GM21723 (cell line): ENCODE data around the gene FCF1.

Experiments used
- ATAC-seq: cut with Tn5 transposase; IDR thresholded peaks from one replicate; pipeline ENCODE4 v1.9.1; 2021; ENCODE audit warnings: mild to moderate bottlenecking, moderate library complexity; ENCODE audit not compliant: unreplicated experiment

The FCF1 gene

DNA sequence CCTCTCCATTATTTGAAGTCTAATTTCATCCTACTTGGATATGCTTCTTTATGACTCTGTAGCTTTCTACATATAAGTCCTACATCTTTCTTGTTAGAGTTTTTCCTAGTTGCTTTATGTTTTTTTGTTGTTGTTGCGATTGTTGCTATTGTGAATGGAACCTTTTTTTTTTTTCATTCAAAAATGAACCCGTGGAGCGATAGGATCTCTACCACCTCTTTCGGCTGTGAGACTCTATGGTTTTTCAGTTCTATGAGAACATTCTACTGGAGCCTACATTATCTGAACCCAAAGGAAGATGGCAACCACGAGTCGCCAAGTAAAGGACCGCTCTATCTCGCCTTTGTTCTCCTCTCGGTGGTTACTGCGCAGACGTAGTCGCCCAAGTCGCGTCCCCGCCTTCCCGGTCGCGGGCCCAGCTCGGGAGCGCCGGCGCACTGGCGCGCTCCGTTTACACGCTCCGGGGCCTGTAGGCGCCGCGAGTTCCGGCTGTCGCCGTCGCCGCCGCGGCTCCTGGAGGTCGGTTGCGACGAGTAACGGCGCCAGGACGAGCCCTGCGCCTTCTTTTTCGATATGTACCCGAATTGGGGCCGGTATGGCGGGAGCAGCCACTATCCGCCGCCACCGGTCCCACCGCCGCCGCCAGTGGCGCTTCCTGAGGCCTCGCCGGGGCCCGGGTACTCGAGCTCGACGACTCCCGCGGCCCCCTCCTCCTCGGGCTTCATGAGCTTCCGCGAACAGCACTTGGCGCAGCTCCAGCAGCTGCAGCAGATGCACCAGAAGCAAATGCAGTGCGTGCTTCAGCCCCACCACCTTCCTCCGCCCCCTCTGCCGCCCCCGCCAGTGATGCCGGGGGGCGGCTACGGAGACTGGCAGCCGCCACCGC lies 50.2 kb downstream of the FCF1 start, which contains the start of gene YLPM1:
Gene YLPM1 (plus strand): TSS at position 400 of the 886 bp plus-strand sequence. CDS start 174 bp downstream, at position 574.
- ATAC-seq: peak; percentile 91

DNA sequence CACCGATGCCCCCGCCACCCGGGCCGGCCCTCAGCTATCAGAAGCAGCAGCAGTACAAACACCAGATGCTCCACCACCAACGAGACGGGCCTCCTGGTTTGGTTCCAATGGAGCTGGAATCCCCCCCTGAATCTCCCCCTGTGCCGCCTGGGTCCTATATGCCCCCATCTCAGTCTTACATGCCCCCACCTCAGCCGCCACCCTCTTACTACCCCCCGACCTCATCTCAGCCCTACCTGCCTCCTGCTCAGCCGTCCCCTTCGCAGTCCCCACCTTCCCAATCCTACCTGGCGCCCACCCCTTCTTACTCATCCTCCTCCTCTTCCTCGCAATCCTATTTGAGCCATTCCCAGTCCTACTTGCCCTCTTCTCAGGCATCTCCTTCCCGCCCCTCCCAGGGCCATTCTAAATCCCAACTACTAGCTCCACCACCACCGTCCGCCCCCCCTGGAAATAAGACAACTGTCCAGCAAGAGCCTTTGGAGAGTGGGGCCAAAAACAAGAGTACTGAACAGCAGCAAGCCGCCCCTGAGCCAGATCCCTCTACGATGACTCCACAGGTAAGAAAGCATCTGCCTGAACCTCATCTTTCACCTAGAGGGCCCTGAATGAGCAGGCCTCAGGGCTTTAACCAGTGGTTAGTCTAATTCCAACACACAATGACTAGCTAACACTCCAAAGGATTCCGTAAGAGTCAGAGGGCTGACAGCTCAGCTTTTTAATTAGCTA lies 51.0 kb downstream of the FCF1 start:
- no peak for ATAC-seq

DNA sequence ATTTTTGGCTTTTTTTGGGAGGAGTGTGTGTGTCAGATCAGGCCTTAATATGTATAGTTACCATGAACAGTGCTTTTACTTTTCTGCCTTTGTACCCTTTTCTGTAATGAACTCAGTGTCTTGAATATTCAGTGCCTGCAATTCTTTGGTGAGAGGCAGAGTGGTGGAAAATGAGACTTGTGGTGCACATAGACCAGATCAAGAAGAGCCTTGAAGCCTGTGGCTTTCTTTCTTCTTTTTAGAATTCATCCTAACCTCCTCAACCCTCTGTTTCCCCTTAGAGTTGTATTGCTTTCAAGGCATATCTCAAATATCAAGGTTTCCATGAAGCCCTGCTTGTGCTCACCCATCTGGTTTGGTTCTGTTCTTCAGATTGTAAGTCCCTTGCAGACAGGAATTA lies 52.8 kb downstream of the FCF1 start:
- no peak for ATAC-seq

DNA sequence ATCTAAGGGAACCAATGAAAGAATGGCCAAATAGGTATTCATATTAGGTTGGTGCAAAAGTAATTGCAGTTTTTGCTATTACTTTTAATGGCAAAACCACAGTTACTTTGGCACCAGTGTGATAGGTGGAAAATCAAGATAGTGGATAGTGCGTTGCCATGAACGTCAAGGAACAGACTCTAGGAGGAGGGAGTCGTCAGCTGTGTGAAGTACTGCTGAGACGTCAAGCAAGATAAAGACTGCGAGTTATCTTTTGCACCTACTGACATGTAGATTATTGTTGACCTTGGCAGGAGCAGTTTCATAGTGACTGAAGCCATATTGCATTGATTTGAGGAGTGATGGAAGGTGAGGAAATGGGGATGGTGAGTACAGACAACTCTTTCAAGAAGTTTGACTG lies 58.5 kb downstream of the FCF1 start:
- ATAC-seq: no peak

DNA sequence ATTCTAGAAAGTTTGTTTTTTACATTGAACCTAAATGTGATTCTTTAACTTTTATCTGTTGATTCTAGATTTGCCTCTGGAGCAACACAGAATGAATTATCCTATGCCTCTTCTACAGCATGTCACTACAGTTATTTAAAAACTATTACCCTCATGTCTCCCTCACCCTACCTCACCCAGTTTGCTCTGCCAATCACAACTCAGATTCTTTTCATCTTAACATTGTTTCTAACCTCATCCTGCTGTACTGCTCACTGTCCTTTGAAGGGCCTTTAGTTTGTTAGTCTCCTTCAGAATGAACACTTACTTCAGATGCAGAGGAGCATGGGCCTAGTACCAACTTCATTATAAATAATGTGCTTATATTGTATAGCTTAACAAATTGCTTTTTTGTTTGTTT lies 71.7 kb downstream of the FCF1 start:
- no peak for ATAC-seq

DNA sequence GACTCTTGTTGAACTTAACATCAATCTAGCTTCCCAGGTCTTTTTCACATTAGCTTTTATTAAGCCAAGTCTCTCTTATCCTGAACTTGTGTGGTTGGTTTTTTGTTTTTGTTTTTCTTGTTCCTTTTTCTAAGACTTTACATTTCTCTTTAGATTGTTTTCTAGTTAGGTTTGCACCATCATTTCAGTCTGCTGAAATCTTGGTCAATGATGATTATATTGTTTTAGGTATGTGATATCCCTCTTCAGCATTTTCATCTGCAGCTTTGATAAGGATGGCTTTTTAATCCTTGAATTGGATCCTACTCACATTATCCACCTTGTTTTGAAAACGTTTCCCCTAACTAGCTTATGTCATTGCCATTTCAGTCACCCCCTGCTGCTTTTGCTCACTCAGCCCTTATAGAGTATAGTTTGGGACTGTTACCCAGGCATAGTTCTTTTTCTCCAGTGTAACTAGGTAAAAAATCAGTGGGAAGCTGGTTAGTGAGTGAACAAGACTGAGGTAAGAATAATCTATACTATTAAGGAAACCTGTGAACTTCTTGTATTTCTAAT lies 72.2 kb downstream of the FCF1 start:
- no peak for ATAC-seq

DNA sequence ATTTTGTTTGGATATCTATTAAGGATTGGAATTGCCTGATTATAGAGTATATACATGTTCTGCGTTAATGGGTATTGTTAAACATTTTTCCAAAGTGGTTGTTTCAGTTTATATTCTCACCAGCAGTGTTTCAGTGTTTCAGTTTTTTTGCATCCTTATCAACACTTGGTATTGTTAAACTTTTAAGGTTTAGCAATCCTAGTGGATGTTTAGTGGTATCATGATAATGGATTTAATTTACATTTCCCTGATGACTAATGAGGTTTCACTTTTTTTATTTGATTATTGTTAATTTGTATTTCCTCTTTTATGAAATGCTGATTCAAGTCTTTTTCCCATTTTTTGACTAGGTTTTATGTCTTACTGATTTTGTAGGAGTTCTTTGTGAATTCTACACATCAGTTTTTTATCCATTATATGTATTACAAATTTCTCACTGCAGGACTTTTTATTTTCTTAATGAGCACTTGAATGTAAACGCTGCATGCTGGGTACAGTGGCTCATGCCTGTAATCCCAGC lies 73.9 kb downstream of the FCF1 start:
- no peak for ATAC-seq
